Liver (tissue), 9 donors: ENCODE data around the gene C16orf92. TPM values are rescaled to one million over a fixed set of nuclear protein-coding genes. Genes with fewer than 3 reads are reported as not detected.

Source experiments
- DNase-seq: peaks from one replicate; pipeline ENCODE4 v3.0.0-alpha.2; 2017; ENCODE audit warnings: low spot score
- H3K27ac ChIP-seq, 2 donors: one replicate each; pipeline ENCODE4 v1.7.0; 2013; ENCODE audit warnings: inconsistent platforms in 2 of 2, low read length in 2 of 2, control low read depth in 1 of 2, low read depth in 1 of 2, mild to moderate bottlenecking in 1 of 2
- H3K27me3 ChIP-seq, 4 donors: one replicate each; pipeline versions ENCODE4 v1.6.1 to v1.7.0; 2013; ENCODE audit warnings: low read length in 3 of 4, inconsistent platforms in 1 of 4, mild to moderate bottlenecking in 1 of 4, moderate library complexity in 1 of 4; ENCODE audit not compliant: control insufficient read depth in 4 of 4, insufficient read depth in 4 of 4
- H3K36me3 ChIP-seq, 4 donors: one replicate each; pipeline versions ENCODE4 v1.6.1 to v1.7.0; 2013; ENCODE audit warnings: low read length in 3 of 4, mild to moderate bottlenecking in 3 of 4, low read depth in 1 of 4, moderate library complexity in 1 of 4; ENCODE audit not compliant: control insufficient read depth in 4 of 4, insufficient read depth in 3 of 4
- H3K4me1 ChIP-seq, 4 donors: one replicate each; pipeline versions ENCODE4 v1.6.1 to v1.7.0; 2013; ENCODE audit warnings: low read length in 3 of 4, mild to moderate bottlenecking in 3 of 4, moderate library complexity in 1 of 4; ENCODE audit not compliant: control insufficient read depth in 4 of 4, insufficient read depth in 4 of 4
- H3K4me3 ChIP-seq, 3 donors: one replicate each; pipeline versions ENCODE4 v1.6.1 to v1.7.0; 2013; ENCODE audit warnings: low read length in 3 of 3, control low read depth in 1 of 3, low read depth in 1 of 3, mild to moderate bottlenecking in 1 of 3
- H3K9ac ChIP-seq, 2 donors: one replicate each; pipeline ENCODE4 v1.7.0; 2013; ENCODE audit warnings: low read length in 2 of 2, mild to moderate bottlenecking in 2 of 2, moderate library complexity in 2 of 2, control low read depth in 1 of 2, low read depth in 1 of 2
- H3K9me3 ChIP-seq, 4 donors: one replicate each; pipeline versions ENCODE4 v1.6.1 to v1.7.0; 2013; ENCODE audit warnings: low read length in 3 of 4; ENCODE audit not compliant: control insufficient read depth in 4 of 4
- CTCF ChIP-seq: fragments of 150-350 bp; IDR thresholded peaks from 2 replicates; pipeline ENCODE4 v1.5.1; 2017; ENCODE audit warnings: improper control_type of control experiment, low read depth, low read length; ENCODE audit not compliant: missing input control
- EGR1 ChIP-seq, 2 donors: IDR thresholded peaks; 2 replicates each; pipeline ENCODE4 v1.6.1; 2016 to 2018; ENCODE audit warnings: antibody characterized with exemption in 2 of 2, low read depth in 2 of 2
- FOXA1 ChIP-seq: IDR thresholded peaks from 2 replicates; pipeline ENCODE4 v1.6.1; 2016; ENCODE audit warnings: antibody characterized with exemption
- FOXA2 ChIP-seq: IDR thresholded peaks from 2 replicates; pipeline ENCODE4 v1.6.1; 2016; ENCODE audit warnings: antibody characterized with exemption
- GABPA ChIP-seq, 2 donors: IDR thresholded peaks in 1 of 2; conservative IDR thresholded peaks in 1 of 2; 2 replicates each; pipeline ENCODE4 v1.6.1; 2016; ENCODE audit warnings: antibody characterized with exemption in 2 of 2, mild to moderate bottlenecking in 1 of 2, moderate library complexity in 1 of 2
- HNF4A ChIP-seq, 2 donors: conservative IDR thresholded peaks; 2 replicates each; pipeline ENCODE4 v1.6.1; 2016; ENCODE audit warnings: antibody characterized with exemption in 2 of 2, mild to moderate bottlenecking in 2 of 2
- HNF4G ChIP-seq: IDR thresholded peaks from 2 replicates; pipeline ENCODE4 v1.6.1; 2016; ENCODE audit warnings: antibody characterized with exemption
- JUND ChIP-seq, 2 donors: IDR thresholded peaks; 2 replicates each; pipeline ENCODE4 v1.6.1; 2016; ENCODE audit warnings: antibody characterized with exemption in 2 of 2
- MAX ChIP-seq: IDR thresholded peaks from 2 replicates; pipeline ENCODE4 v1.6.1; 2016; ENCODE audit warnings: antibody characterized with exemption
- NR2F2 ChIP-seq: IDR thresholded peaks from 2 replicates; pipeline ENCODE4 v1.6.1; 2016; ENCODE audit warnings: antibody characterized with exemption
- RAD21 ChIP-seq, 2 donors: IDR thresholded peaks; 2 replicates each; pipeline ENCODE4 v1.6.1; 2016; ENCODE audit warnings: antibody characterized with exemption in 2 of 2, mild to moderate bottlenecking in 2 of 2
- RXRA ChIP-seq, 2 donors: IDR thresholded peaks; 2 replicates each; pipeline ENCODE4 v1.6.1; 2017 to 2018; ENCODE audit warnings: antibody characterized with exemption in 2 of 2, mild to moderate bottlenecking in 1 of 2
- SP1 ChIP-seq: IDR thresholded peaks from 2 replicates; pipeline ENCODE4 v1.6.1; 2018; ENCODE audit warnings: antibody characterized with exemption, mild to moderate bottlenecking
- TAF1 ChIP-seq: conservative IDR thresholded peaks from 2 replicates; pipeline ENCODE4 v1.6.1; 2016; ENCODE audit warnings: antibody characterized with exemption, mild to moderate bottlenecking
- YY1 ChIP-seq: IDR thresholded peaks from 2 replicates; pipeline ENCODE4 v1.6.1; 2016; ENCODE audit warnings: antibody characterized with exemption, mild to moderate bottlenecking
- ZBTB33 ChIP-seq: IDR thresholded peaks from 2 replicates; pipeline ENCODE4 v1.6.1; 2016; ENCODE audit warnings: antibody characterized with exemption
- WGBS: extraction: QIAGEN DNeasy Blood & Tissue Kit; methylation state at CpG from one replicate; pipeline ENCODE4 v1.1.7; 2013; 5-methylcytosine and 5-hydroxymethylcytosine counted together
- polyA plus RNA-seq, 2 donors: library from polyadenylated mRNA; stranded (reverse) in 1 of 2; unstranded in 1 of 2; fragments of 200-250 nt in 1 of 2; fragments of >200 nt in 1 of 2; fragmentation: Nextera tagmentation in 1 of 2; extraction: Ambion mirVana in 1 of 2; gene quantifications; one replicate each; pipeline versions ENCODE4 v1.2.1 to v1.2.3, GENCODE V29; 2013 to 2015
- total RNA-seq, 2 donors: library from RNA; depleted of rRNA; stranded (reverse); fragments of >200 nt; gene quantifications; one replicate each; pipeline ENCODE4 v1.2.3, GENCODE V29; 2014
- TF ChIP-seq, protein P1 (sequence below): IDR thresholded peaks from 2 replicates; pipeline ENCODE4 v1.6.1; 2016; ENCODE audit warnings: antibody characterized with exemption, mild to moderate bottlenecking
- TF ChIP-seq, protein P2 (sequence below): IDR thresholded peaks from 2 replicates; pipeline ENCODE4 v1.6.1; 2016; ENCODE audit warnings: antibody characterized with exemption
- donor health status: healthy.
- donor health status: healthy.
- donor health status: healthy.
- donor health status: healthy.
- donor health status: healthy.

C16orf92 gene
- total and polyA plus RNA-seq, 4 donors: not detected

GRCh38 chr16:29993903-29994599, 28.9 kb upstream of the C16orf92 start:
- Histone ChIP-seq H3K36me3 (peaks cover 5 to 36% (median 13%) of the 10 kb centered on the region in 4 donors), H3K4me3 (no peak overlapping the region), H3K4me1 (peaks cover 2 to 26% (median 18%) of the 10 kb centered on the region in 4 donors), H3K9me3 (no peaks in the 10 kb centered on the region), H3K27ac (no peak overlapping the region), H3K9ac (no peak overlapping the region), H3K27me3 (no peaks in the 10 kb centered on the region)
- TF ChIP-seq HNF4G: no peak
- WGBS: 90% methylated on average over 9 of the region's 9 CpGs
- no peak for DNase-seq

- H3K27ac ChIP-seq: peak overlapping the region; percentile 99 to 100
- peaks cover 1 to 33% (median 13%) of the 10 kb centered on the region in 4 donors for H3K36me3 ChIP-seq
- TF ChIP-seq HNF4G (no peak), YY1 (no peak), ZBTB33 (no peak), EGR1 (IDR thresholded peaks at IDR 0.05; ENCODE audit: low read depth in 2 of 2) (no peak), JUND (IDR thresholded peaks at IDR 0.05) (no peak), RXRA (IDR thresholded peaks at IDR 0.05) (no peak), FOXA1 (no peak), GABPA (IDR thresholded peaks at IDR 0.05 in 1 of 2, conservative IDR thresholded peaks at IDR 0.05 in 1 of 2) (no peak), HNF4A (conservative IDR thresholded peaks at IDR 0.05) (no peak), RAD21 (IDR thresholded peaks at IDR 0.05) (no peak), TAF1 (no peak), NR2F2 (no peak), MAX (no peak), CTCF (no peak), FOXA2 (no peak), SP1 (no peak)
- TF ChIP-seq, protein P1, sequence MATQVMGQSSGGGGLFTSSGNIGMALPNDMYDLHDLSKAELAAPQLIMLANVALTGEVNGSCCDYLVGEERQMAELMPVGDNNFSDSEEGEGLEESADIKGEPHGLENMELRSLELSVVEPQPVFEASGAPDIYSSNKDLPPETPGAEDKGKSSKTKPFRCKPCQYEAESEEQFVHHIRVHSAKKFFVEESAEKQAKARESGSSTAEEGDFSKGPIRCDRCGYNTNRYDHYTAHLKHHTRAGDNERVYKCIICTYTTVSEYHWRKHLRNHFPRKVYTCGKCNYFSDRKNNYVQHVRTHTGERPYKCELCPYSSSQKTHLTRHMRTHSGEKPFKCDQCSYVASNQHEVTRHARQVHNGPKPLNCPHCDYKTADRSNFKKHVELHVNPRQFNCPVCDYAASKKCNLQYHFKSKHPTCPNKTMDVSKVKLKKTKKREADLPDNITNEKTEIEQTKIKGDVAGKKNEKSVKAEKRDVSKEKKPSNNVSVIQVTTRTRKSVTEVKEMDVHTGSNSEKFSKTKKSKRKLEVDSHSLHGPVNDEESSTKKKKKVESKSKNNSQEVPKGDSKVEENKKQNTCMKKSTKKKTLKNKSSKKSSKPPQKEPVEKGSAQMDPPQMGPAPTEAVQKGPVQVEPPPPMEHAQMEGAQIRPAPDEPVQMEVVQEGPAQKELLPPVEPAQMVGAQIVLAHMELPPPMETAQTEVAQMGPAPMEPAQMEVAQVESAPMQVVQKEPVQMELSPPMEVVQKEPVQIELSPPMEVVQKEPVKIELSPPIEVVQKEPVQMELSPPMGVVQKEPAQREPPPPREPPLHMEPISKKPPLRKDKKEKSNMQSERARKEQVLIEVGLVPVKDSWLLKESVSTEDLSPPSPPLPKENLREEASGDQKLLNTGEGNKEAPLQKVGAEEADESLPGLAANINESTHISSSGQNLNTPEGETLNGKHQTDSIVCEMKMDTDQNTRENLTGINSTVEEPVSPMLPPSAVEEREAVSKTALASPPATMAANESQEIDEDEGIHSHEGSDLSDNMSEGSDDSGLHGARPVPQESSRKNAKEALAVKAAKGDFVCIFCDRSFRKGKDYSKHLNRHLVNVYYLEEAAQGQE: no peak
- TF ChIP-seq, protein P2, sequence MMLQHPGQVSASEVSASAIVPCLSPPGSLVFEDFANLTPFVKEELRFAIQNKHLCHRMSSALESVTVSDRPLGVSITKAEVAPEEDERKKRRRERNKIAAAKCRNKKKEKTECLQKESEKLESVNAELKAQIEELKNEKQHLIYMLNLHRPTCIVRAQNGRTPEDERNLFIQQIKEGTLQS: no peak
- 16% methylated on average over 24 of the region's 24 CpGs for WGBS
- H3K9me3 ChIP-seq: no peaks in the 10 kb centered on the region
- peak overlapping the region in 1 of 2 donors; percentile 100 for H3K9ac ChIP-seq
- H3K4me1 ChIP-seq: peaks cover 2 to 26% (median 18%) of the 10 kb centered on the region in 4 donors
- H3K4me3 ChIP-seq: peak overlapping the region; percentile 65 to 98 (median 74)
- no peaks in the 10 kb centered on the region for H3K27me3 ChIP-seq
- DNase-seq: peak; percentile 83
These were observed 28.2 kb upstream of the C16orf92 start for GRCh38 chr16:29994600-29995323.
